ENCODE data around the gene PIWIL1. TPM values are rescaled to one million over a fixed set of nuclear protein-coding genes. Genes with fewer than 3 reads are reported as not detected.

Gene PIWIL1
- polyA plus RNA-seq (2012; ENCODE audit: insufficient read length, low read depth) = 19.3 TPM

- TF ChIP-seq POLR2AphosphoS5 (IDR thresholded peaks at IDR 0.05; ENCODE audit: low read depth, low read length) = no peak
- no peak for TF ChIP-seq FOXP2 (optimal IDR thresholded peaks at IDR 0.05; ENCODE audit: borderline replicate concordance, extremely low read depth, extremely low read length, insufficient read depth)
- no peak for TF ChIP-seq SIN3A (IDR thresholded peaks at IDR 0.05; ENCODE audit: borderline replicate concordance, insufficient read depth, low read length)
- TF ChIP-seq REST (IDR thresholded peaks at IDR 0.05; ENCODE audit: insufficient read depth in 1 of 2, low read depth in 2 of 2, low read length in 2 of 2) = no peak
- TF ChIP-seq TAF1 (IDR thresholded peaks at IDR 0.05; ENCODE audit: borderline replicate concordance, insufficient read depth, low read length) = no peak
Measured at GRCh38 chr12:130337488-130338303, at the start of gene PIWIL1. Gene PIWIL1 (plus strand): TSS chr12:130337887. CDS start chr12:130342592, 4,705 bp downstream.

GRCh38 chr12:130288206-130288605 lies 49.5 kb upstream of the PIWIL1 start:
- TF ChIP-seq POLR2AphosphoS5 (IDR thresholded peaks at IDR 0.05; ENCODE audit: low read depth, low read length) (no peak), TAF1 (IDR thresholded peaks at IDR 0.05; ENCODE audit: borderline replicate concordance, insufficient read depth, low read length) (no peak), SIN3A (IDR thresholded peaks at IDR 0.05; ENCODE audit: borderline replicate concordance, insufficient read depth, low read length) (no peak), REST (IDR thresholded peaks at IDR 0.05; ENCODE audit: insufficient read depth in 1 of 2, low read depth in 2 of 2, low read length in 2 of 2) (no peak), FOXP2 (optimal IDR thresholded peaks at IDR 0.05; ENCODE audit: borderline replicate concordance, extremely low read depth, extremely low read length, insufficient read depth) (no peak)

DNA sequence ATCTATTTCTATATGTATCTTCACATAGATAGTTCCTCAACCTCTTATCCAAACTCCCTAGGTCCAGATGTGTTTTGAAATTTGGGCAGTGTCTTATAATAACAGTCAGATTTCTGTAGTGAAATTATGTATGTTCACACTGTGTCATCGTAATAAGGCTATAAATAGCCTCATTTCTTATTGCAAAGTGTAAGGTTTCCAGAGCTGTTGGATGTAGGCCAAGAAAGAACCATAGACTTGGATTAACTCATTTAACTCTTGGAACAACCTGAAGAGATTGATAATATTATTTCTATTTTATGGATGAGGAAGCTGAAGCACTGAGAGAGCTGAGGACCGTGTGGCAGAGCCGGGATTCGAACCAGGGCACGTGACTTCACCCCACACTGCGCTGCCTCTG lies 49.0 kb upstream of the PIWIL1 start:
- TF ChIP-seq TAF1 (IDR thresholded peaks at IDR 0.05; ENCODE audit: borderline replicate concordance, insufficient read depth, low read length) (no peak), SIN3A (IDR thresholded peaks at IDR 0.05; ENCODE audit: borderline replicate concordance, insufficient read depth, low read length) (no peak), FOXP2 (optimal IDR thresholded peaks at IDR 0.05; ENCODE audit: borderline replicate concordance, extremely low read depth, extremely low read length, insufficient read depth) (no peak), REST (IDR thresholded peaks at IDR 0.05; ENCODE audit: insufficient read depth in 1 of 2, low read depth in 2 of 2, low read length in 2 of 2) (no peak), POLR2AphosphoS5 (IDR thresholded peaks at IDR 0.05; ENCODE audit: low read depth, low read length) (no peak)

DNA sequence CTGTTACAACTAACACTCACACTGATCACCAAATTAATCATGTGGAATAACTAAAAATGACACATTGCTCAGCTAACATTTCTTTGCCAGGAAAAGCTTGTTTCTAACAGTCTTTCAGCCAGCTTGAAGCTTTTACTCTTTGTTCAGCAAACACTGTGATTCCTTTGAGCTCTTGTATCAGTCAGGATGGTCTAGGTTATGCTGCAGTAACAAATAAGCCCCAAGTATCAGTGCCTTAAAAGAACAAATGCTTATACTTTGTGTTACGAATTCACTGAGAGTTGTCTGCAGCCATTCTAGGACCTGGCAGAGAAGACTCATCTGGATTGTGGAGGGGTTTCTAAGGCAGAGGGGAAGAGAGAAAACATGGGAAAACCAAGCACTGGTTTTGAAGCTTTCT lies 47.6 kb upstream of the PIWIL1 start:
- TF ChIP-seq POLR2AphosphoS5 (IDR thresholded peaks at IDR 0.05; ENCODE audit: low read depth, low read length) = no peak

- TF ChIP-seq POLR2AphosphoS5 (IDR thresholded peaks at IDR 0.05; ENCODE audit: low read depth, low read length) = no peak
- no peak for TF ChIP-seq TAF1 (IDR thresholded peaks at IDR 0.05; ENCODE audit: borderline replicate concordance, insufficient read depth, low read length)
- no peak for TF ChIP-seq FOXP2 (optimal IDR thresholded peaks at IDR 0.05; ENCODE audit: borderline replicate concordance, extremely low read depth, extremely low read length, insufficient read depth)
- no peak for TF ChIP-seq SIN3A (IDR thresholded peaks at IDR 0.05; ENCODE audit: borderline replicate concordance, insufficient read depth, low read length)
- no peak for TF ChIP-seq REST (IDR thresholded peaks at IDR 0.05; ENCODE audit: insufficient read depth in 1 of 2, low read depth in 2 of 2, low read length in 2 of 2)
Measured at GRCh38 chr12:130298322-130299021, 39.2 kb upstream of the PIWIL1 start.
